ENCODE data around the gene ALDH7A1. TPM values are rescaled to one million over a fixed set of nuclear protein-coding genes. Genes with fewer than 3 reads are reported as not detected.
"Not testable (repeated sequence)": the region's sequence is repeated elsewhere in the genome, so short reads cannot be mapped to it uniquely, and the experiment has no call there.

The ALDH7A1 gene
- polyA plus RNA-seq, 1 experiment: 81.2 TPM

DNA sequence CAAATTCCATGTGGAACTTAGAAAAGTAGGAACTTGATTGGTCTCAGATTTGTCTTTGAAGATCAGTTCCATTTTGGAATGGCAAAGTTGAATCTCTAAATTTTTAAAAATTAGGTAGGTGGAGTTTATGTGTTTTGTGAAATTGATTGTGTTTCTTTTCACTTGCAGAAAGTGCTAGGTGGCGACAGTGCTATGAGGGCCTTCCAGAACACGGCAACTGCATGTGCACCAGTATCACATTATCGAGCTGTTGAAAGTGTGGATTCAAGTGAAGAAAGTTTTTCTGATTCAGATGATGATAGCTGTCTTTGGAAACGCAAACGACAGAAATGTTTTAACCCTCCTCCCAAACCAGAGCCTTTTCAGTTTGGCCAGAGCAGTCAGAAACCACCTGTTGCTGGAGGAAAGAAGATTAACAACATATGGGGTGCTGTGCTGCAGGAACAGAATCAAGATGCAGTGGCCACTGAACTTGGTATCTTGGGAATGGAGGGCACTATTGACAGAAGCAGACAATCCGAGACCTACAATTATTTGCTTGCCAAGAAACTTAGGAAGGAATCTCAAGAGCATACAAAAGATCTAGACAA lies 8.5 kb upstream of the ALDH7A1 start:
- TF ChIP-seq CTCF (IDR thresholded peaks at IDR 0.05; ENCODE audit: insufficient read depth, low read depth, low read length): no peak
- H3K27me3 ChIP-seq (ENCODE audit: control insufficient read depth, insufficient read depth, low read length): no peaks in the 10 kb centered on the region
- ChIA-PET POLR2A (no interaction called here), CTCF (interaction anchor here (0.6 to 0.9 kb wide), 2 partner anchors 12 to 264 kb away, joined by 3 read pairs; no protein-coding TSS in a partner anchor)
- H3K36me3 ChIP-seq (ENCODE audit: control insufficient read depth, insufficient read depth, low read length): 0 out of 2 replicates have a peak, but pooled peaks cover 1% of the 10 kb centered on the region
- H3K4me3 ChIP-seq (ENCODE audit: low read depth, low read length): no peak overlapping the region
- DNase-seq (ENCODE audit: low read depth): no peak

DNA sequence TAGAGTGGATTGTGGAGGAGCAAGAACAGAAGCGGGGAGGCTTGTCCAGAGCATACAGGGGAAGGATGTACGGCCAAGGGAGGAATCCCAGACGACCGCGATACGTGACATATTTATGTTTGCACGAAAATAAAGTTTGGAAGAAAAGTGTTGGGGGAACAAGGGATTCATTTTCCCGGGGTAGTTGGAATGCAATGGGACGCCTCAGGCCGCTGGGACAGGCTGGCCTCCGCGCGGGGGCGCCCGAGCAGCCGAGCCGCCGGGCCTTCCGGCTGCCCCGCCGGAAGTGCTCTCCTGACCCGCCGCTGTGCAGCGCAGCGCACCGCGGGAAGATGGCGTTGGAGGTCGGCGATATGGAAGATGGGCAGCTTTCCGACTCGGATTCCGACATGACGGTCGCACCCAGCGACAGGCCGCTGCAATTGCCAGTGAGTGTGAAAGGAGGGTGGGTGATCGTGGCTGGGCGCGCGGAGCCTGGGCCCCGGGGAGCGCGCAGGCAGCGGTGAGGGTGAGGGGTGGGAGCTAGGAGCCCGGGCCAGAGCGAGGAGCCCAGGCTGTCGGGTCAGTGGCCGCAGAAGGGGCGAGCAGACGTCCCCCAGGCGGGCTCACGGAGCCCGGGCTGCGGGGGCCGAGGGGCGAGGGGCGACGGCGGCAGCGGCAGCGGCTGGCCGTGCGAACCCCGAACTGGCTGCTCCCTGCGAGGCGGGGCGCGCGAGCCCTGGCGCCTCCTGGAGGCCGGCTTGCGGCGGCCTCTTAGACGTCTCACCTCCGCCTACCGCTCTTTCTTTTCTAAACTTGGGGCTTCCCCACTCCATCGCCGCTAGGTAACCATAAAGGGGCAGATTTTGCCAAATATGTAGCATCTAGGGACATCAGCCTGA lies 5.9 kb upstream of the ALDH7A1 start, which contains the start of gene PHAX:
Gene PHAX, plus strand, starts transcription at position 317 of the 881 bp plus-strand sequence. Its CDS starts 16 bp downstream, at position 333.
- ChIA-PET CTCF (interaction anchor here (0.5 to 2.9 kb wide), 22 partner anchors 9 to 1856 kb away, joined by 3 to 21 read pairs (median 4); no protein-coding TSS in a partner anchor), POLR2A (interaction anchor here (0.6 kb wide), 1 partner anchor 643 kb away, joined by 3 read pairs; no protein-coding TSS in a partner anchor)
- DNase-seq (ENCODE audit: low read depth): peak; percentile 21
- Histone ChIP-seq H3K36me3 (ENCODE audit: control insufficient read depth, insufficient read depth, low read length) (0 out of 2 replicates have a peak, but pooled peaks cover 1% of the 10 kb centered on the region), H3K4me3 (ENCODE audit: low read depth, low read length) (peak within 1 kb of the TSS; percentile 87), H3K27me3 (ENCODE audit: control insufficient read depth, insufficient read depth, low read length) (no peaks in the 10 kb centered on the region)
- TF ChIP-seq CTCF (IDR thresholded peaks at IDR 0.05; ENCODE audit: insufficient read depth, low read depth, low read length): peak; percentile 71

DNA sequence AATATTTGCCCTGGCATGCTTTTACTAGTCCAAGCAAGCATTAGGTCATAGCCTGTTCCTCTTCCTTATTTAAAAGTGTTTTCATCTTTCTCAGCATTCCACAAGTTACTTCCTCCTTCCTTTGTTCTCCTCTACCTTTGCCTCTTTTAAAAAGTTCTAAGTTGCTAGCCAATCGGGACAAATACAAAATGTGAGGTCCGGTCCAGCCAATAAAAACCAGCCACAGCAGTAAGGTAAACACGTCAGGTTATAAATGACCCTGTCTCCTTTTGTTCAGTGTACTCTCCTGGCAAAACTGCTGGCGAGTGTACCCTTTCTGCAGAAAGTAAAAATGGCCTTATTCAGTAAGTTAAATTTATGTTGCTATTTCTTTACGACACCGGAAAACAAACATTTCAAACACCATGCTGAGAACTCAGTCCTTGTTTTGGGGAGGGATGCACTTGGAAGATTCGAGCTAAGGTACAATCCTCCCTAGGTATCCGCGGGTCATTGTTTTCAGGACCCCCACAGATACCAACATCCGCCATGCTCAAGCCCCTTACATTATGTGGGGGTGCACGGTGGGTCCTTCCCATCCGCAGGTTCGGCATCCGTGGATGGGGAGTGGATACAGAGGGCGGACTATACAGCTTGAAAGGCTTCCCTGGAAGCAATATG lies 5.1 kb upstream of the ALDH7A1 start:
- H3K27me3 ChIP-seq (ENCODE audit: control insufficient read depth, insufficient read depth, low read length); H3K36me3 ChIP-seq (ENCODE audit: control insufficient read depth, insufficient read depth, low read length); DNase-seq (ENCODE audit: low read depth); H3K4me3 ChIP-seq (ENCODE audit: low read depth, low read length); POLR2A ChIA-PET: not testable (repeated sequence)
- CTCF ChIA-PET: interaction anchor here (0.5 to 2.9 kb wide), 16 partner anchors 8 to 1855 kb away, joined by 3 to 21 read pairs (median 6); no protein-coding TSS in a partner anchor

GRCh38 chr5:126599499-126599898 lies 4.5 kb upstream of the ALDH7A1 start:
- TF ChIP-seq CTCF (IDR thresholded peaks at IDR 0.05; ENCODE audit: insufficient read depth, low read depth, low read length): no peak
- H3K36me3 ChIP-seq (ENCODE audit: control insufficient read depth, insufficient read depth, low read length): 0 out of 2 replicates have a peak, but pooled peaks cover 1% of the 10 kb centered on the region
- CTCF ChIA-PET: interaction anchor here (0.6 to 2.9 kb wide), 4 partner anchors 150 to 261 kb away, joined by 3 to 21 read pairs (median 5); no protein-coding TSS in a partner anchor
- POLR2A ChIA-PET: no interaction called here
- DNase-seq (ENCODE audit: low read depth): no peak
- no peak overlapping the region for H3K4me3 ChIP-seq (ENCODE audit: low read depth, low read length)
- H3K27me3 ChIP-seq (ENCODE audit: control insufficient read depth, insufficient read depth, low read length): no peaks in the 10 kb centered on the region

DNA sequence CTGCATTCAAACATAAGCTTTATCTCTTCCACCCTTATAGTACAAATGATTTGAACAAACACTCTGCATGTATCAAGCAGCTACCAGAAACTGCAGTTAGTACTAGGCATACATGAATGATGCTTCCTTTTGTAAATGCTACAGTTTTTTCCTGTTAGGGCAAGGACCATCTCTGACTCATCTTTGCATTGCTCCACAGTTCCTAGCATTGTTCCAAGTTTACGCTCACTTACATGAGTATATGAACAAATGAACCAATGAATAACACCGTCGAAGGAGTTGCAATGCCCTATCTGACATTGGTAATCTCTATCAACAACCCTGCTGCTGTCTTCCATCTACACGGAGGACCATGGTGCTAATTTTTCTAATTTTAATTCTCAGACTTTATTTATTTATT lies 2.1 kb upstream of the ALDH7A1 start:
- ChIA-PET POLR2A (no interaction called here), CTCF (interaction anchor here (1.0 kb wide), 2 partner anchors 39 to 58 kb away, joined by 3 read pairs; no protein-coding TSS in a partner anchor)
- no peaks in the 10 kb centered on the region for H3K27me3 ChIP-seq (ENCODE audit: control insufficient read depth, insufficient read depth, low read length)
- DNase-seq (ENCODE audit: low read depth): no peak
- H3K4me3 ChIP-seq (ENCODE audit: low read depth, low read length): no peak overlapping the region
- TF ChIP-seq CTCF (IDR thresholded peaks at IDR 0.05; ENCODE audit: insufficient read depth, low read depth, low read length): no peak
- H3K36me3 ChIP-seq (ENCODE audit: control insufficient read depth, insufficient read depth, low read length): no peaks in the 10 kb centered on the region
